A673 (cell line): ENCODE data around the gene UNC13D. TPM values are rescaled to one million over a fixed set of nuclear protein-coding genes. Genes with fewer than 3 reads are reported as not detected.

Experiments
- BruUV-seq: library from RNA; stranded (reverse); fragments of 400-500 nt; replicated peaks from 2 replicates; lab custom pipeline; 2021; lab: Mats Ljungman, UMichigan
- CTCF ChIA-PET: fragments of 300-600 bp; sonication (Branson Sonifier 250); formaldehyde crosslinking; loops from one replicate; lab custom pipeline; 2022; ENCODE audit warnings: antibody characterized with exemption; lab: Charles Lee
- POLR2A ChIA-PET: fragments of 300-600 bp; sonication (Branson Sonifier 250); formaldehyde crosslinking; loops from one replicate; lab custom pipeline; 2022; ENCODE audit warnings: antibody characterized with exemption; ENCODE audit not compliant: low non-redundant PET; lab: Charles Lee
- DNase-seq: peaks from one replicate; pipeline ENCODE4 v3.0.0-alpha.2; 2015; ENCODE audit warnings: low spot score
- H3K27ac ChIP-seq: fragments of 200-600 bp; sonication (generic); 2 replicates; pipeline ENCODE4 v1.5.1; 2016; ENCODE audit warnings: mixed run types, low read depth, mild to moderate bottlenecking, mixed read lengths, antibody characterized with exemption, low read length; ENCODE audit not compliant: poor library complexity, severe bottlenecking
- H3K27me3 ChIP-seq: fragments of 200-600 bp; sonication (generic); replicated peaks from 2 replicates; pipeline ENCODE4 v1.6.1; 2017; ENCODE audit warnings: mixed run types, low read depth, mild to moderate bottlenecking, mixed read lengths, antibody characterized with exemption, low read length; ENCODE audit not compliant: insufficient read depth, poor library complexity
- H3K36me3 ChIP-seq: fragments of 200-600 bp; sonication (generic); 2 replicates; pipeline ENCODE4 v1.6.1; 2016; ENCODE audit warnings: mixed run types, mild to moderate bottlenecking, mixed read lengths, antibody characterized with exemption, low read length; ENCODE audit not compliant: insufficient read depth, poor library complexity, severe bottlenecking
- H3K4me1 ChIP-seq: fragments of 200-600 bp; sonication (generic); 2 replicates; pipeline ENCODE4 v1.6.1; 2017; ENCODE audit warnings: mixed run types, mild to moderate bottlenecking, mixed read lengths, antibody characterized with exemption, low read length; ENCODE audit not compliant: insufficient read depth, poor library complexity, severe bottlenecking
- H3K4me3 ChIP-seq: fragments of 200-600 bp; sonication (generic); 2 replicates; pipeline ENCODE4 v1.5.1; 2016; ENCODE audit warnings: low read depth, mixed run types, mild to moderate bottlenecking, mixed read lengths, low read length; ENCODE audit not compliant: poor library complexity, severe bottlenecking
- H3K9me3 ChIP-seq: fragments of 200-600 bp; sonication (generic); 2 replicates; pipeline ENCODE4 v1.6.1; 2016; ENCODE audit warnings: mixed run types, low read depth, mild to moderate bottlenecking, mixed read lengths, antibody characterized with exemption, low read length; ENCODE audit not compliant: poor library complexity, severe bottlenecking
- EZH2 ChIP-seq: fragments of 200-600 bp; sonication (generic); IDR thresholded peaks from 2 replicates; pipeline ENCODE4 v1.6.1; 2017; ENCODE audit warnings: borderline replicate concordance, low read depth, mild to moderate bottlenecking, mixed read lengths, antibody characterized with exemption, low read length; ENCODE audit not compliant: poor library complexity, severe bottlenecking
- intact Hi-C: fragments of 100-400 bp; cut with micrococcal nuclease; formaldehyde crosslinking; loops from one replicate; pipeline ENCODE4 v1.10.0; 2022; ENCODE audit not compliant: unreplicated experiment
- total RNA-seq: library from RNA; stranded (reverse); gene quantifications from 2 replicates; pipeline ENCODE4 v1.2.3, GENCODE V29; 2021
- TF ChIP-seq, protein P1 (sequence below): fragments of 300-800, 200-600 bp; sonication (generic); conservative IDR thresholded peaks from 2 replicates; pipeline ENCODE4 v1.5.1; 2017; ENCODE audit warnings: low read depth, mild to moderate bottlenecking, antibody characterized with exemption, low read length, moderate library complexity, mixed read lengths

Gene UNC13D
- total RNA-seq, 1 experiment from 2014 or later, result 0.37 TPM

DNA sequence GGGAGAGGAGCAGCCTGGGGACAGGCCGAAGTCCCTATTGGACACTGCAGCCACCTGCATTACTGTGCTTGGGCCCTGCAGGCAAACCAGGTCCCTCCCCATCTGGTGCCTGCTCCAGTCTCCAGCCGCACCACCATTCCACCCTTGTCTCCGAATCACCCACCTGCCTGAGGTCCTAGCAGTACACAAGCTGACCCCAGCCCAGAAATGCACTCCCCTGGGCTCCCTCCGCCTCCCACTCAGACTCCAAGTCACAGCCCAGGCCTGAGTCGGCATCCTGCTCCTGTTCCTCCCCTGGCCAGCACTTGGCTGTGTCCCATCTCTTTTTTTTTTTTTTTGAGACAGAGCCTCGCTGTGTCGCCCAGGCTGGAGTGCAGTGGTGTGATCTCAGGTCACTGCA lies 6.3 kb downstream of the UNC13D start:
- Histone ChIP-seq H3K4me1 (peaks cover 9% of the 10 kb centered on the region), H3K36me3 (no peaks in the 10 kb centered on the region), H3K27me3 (no peaks in the 10 kb centered on the region), H3K4me3 (no peak overlapping the region), H3K9me3 (no peaks in the 10 kb centered on the region), H3K27ac (no peak overlapping the region)
- intact Hi-C loops, result no loop called here
- ChIA-PET POLR2A (no interaction called here), CTCF (no interaction called here)
- no TSS peak for BruUV-seq
- DNase-seq, result no peak
- TF ChIP-seq, protein P1, sequence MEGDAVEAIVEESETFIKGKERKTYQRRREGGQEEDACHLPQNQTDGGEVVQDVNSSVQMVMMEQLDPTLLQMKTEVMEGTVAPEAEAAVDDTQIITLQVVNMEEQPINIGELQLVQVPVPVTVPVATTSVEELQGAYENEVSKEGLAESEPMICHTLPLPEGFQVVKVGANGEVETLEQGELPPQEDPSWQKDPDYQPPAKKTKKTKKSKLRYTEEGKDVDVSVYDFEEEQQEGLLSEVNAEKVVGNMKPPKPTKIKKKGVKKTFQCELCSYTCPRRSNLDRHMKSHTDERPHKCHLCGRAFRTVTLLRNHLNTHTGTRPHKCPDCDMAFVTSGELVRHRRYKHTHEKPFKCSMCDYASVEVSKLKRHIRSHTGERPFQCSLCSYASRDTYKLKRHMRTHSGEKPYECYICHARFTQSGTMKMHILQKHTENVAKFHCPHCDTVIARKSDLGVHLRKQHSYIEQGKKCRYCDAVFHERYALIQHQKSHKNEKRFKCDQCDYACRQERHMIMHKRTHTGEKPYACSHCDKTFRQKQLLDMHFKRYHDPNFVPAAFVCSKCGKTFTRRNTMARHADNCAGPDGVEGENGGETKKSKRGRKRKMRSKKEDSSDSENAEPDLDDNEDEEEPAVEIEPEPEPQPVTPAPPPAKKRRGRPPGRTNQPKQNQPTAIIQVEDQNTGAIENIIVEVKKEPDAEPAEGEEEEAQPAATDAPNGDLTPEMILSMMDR, result no peak
- no peak for TF ChIP-seq EZH2

DNA sequence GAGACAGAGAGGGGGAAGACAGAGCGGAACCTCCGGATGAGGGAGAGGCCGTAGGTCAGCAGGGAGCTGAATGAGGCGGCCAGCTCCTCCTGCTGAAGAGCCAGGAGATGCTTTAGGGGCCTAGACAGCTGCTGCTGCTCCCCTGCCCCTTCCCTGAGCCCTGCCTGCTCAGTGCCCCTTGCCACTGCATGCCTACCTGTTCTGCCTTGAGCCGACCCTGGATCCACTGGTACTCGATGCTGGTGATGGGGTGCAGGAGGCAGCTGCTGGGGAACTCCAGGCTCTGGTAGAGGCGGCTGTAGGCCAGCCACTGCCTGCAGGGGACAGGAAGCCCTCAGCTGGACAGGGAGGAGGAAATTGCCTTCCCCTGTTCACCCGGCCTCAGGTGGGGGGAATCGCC lies 7.6 kb downstream of the UNC13D start:
- intact Hi-C loops, result no loop called here
- CTCF ChIA-PET, result interaction anchor here (0.8 kb wide), 1 partner anchor 163 kb away, joined by 3 read pairs; no protein-coding TSS in a partner anchor
- no peak for DNase-seq
- TF ChIP-seq, protein P1, result no peak
- no peak for TF ChIP-seq EZH2
- H3K27me3 ChIP-seq, result no peaks in the 10 kb centered on the region
- BruUV-seq, result no TSS peak
- no peaks in the 10 kb centered on the region for H3K9me3 ChIP-seq
- peaks cover 9% of the 10 kb centered on the region for H3K4me1 ChIP-seq
- H3K36me3 ChIP-seq, result no peaks in the 10 kb centered on the region
- no peak overlapping the region for H3K4me3 ChIP-seq
- POLR2A ChIA-PET, result no interaction called here
- no peak overlapping the region for H3K27ac ChIP-seq

DNA sequence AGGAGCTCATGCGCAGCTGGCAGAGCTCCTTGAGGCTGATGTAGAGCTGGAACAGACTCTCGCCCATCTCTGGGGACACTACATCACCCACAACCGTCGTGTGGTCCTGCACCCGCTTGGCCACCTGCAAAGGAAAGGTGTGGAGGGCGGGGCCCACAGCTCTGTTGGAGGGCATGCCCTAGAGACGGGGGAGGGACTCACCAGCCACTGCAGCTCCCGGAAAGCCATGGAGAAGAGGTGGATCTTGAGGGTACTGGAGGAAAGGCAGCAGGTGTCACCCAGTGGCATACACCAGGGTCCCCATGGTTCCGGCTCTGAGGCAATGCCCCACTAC lies 8.6 kb downstream of the UNC13D start:
- Histone ChIP-seq H3K27ac (no peak overlapping the region), H3K36me3 (no peaks in the 10 kb centered on the region), H3K4me1 (peaks cover 9% of the 10 kb centered on the region), H3K27me3 (no peaks in the 10 kb centered on the region), H3K9me3 (no peaks in the 10 kb centered on the region), H3K4me3 (peak overlapping the region; percentile 34)
- intact Hi-C loops, result no loop called here
- ChIA-PET CTCF (interaction anchor here (1.2 kb wide), 1 partner anchor 11 kb away, joined by 3 read pairs; no protein-coding TSS in a partner anchor), POLR2A (no interaction called here)
- BruUV-seq, result no TSS peak
- no peak for DNase-seq
- no peak for TF ChIP-seq EZH2
- TF ChIP-seq, protein P1, result no peak
